Skin of body (tissue), 2 donors: ENCODE results near the gene SLIT1. TPM values are rescaled to one million over a fixed set of nuclear protein-coding genes. Genes with fewer than 3 reads are reported as not detected.

Source experiments
- DNase-seq: peaks from one replicate; lab custom pipeline; 2025; lab: John Stamatoyannopoulos, UW
- total RNA-seq: library from RNA; depleted of rRNA; stranded (reverse); fragments of >200 nt; gene quantifications from one replicate; pipeline ENCODE4 v1.2.3, GENCODE V29; 2014

The SLIT1 gene
- total RNA-seq, 1 donor from 2014 or later = 0.59 TPM

DNA sequence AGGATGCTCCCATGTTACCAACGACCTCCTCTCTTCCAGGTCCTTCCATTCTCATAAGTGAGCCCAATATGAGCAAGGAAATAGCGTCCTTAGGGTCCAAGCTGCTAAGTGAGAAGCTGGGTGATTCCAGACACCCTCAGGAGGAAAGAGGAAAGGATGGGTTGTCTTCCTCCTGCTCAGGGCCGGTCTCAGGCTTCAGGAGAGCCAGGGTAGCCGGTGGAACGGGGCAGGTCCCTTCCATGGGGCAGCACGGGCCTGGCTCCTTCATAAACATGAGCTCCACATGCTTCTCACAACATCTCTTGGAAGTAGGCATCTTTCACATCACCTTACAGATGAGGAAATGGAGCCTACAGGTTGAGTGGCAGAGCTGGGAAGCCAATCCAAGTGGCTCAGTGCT, 12.7 kb downstream of the SLIT1 start:
- DNase-seq = no peak

DNA sequence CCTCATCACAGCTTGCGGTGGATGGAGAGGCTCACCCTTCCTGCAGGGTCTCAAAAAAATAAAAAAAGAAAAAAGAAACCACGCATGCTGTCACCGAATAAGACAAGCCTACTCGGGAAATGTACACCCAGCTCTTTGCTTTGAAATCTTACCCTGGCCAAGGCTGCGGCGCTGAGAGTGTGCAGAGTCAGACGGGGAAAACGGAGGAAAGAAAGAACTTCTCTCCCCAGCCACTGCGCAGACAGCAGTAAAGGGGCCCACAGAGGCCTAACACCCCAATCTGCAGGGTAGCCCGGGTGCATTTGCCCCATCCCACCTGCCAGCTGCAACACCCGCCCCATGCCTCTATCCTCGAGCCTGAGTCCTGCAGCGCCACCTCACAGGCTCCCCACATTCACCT, 14.8 kb downstream of the SLIT1 start:
- DNase-seq = no peak

DNA sequence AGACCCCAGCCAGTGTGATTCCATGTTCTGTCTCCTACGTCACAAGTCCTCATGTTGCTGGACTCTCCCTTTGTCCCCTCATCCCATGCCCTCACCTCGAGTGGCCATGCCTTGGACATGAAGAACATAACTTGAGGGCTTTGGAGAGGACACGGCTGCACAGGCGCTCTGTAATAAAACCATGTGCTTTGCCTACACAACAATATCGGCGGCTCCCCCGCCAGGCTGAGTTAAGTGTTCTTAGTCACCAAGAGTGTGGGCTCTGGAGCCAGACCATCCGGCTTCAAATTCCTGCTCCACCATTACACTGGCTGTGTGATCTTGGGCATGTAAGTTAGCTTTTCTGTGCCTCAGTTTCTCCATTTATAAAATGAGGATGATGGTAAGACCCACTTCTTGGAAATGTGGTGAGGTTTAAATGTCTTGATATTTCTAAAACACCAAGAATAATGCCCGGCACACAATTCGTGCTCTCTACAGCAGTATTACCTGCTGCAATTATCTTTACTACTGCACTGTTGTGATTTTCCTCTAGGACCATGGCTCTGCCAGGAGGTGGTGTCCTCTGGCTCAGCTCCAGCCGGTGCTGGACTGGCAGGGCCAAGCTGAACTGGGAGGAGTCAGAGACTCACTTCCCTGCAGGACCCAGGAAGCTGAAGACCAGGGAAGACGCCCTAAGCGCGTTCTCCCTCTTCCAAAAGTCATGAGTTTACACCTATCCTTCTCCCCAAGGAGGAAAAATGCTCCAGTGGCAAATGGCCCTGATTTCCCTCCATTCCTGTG, 15.7 kb downstream of the SLIT1 start:
- no peak for DNase-seq

DNA sequence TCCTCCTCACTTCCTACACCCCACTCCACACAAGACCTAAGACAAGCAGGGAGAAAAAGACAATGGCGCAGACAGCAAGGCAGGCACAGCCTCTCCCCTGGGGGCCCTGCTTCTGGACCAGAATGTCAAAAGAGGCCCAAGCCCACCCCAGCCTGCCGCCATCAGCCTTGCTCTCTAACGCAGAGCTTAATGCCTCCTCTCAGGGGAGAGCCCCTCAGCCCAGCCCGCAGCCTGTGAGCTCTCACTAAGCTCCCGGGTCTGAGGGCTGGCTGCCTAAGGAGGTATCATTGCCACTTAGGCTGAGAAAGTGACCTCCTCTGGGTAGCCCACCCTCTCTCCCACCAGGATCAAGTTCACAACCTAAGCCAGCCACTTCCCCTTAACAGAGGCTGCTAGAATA, 16.7 kb downstream of the SLIT1 start:
- DNase-seq = no peak

DNA sequence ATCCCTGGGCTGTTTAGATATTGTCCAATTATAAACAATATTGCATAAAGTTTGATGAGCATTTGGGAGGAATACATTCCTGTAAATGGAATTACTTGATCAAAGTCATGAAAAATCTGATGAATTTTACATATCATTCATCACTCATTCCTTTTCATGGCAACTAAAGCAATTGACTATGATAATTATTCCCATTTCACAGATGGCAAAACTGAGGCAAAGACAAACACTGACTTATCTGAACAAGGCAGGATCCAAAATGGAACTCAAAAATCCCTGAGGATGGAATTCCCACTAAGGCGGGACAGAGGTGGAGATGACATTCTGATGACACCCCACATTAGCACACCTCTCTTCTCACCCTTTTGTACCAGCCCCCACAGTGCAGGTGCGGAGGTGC, 17.1 kb downstream of the SLIT1 start:
- no peak for DNase-seq

DNA sequence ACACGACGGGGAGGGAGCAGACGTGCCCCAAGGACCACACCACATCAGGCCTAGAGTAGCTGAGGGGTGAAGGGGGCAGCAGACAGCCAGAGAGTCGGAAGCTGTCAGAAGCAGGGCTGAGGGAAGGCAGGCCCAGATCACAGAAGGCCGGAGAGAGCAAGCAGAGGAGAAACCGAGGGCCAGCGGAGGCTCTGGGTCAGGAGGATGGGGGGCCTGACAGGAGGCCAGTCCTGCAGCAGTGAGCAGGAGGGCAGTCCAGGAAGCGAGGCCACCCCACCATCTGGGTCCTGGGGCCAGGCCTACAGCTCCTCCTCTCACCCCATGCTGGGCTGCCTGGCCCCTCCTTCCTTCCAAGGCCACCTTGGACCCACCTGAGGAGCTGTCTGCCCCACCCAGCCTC, 20.3 kb downstream of the SLIT1 start:
- no peak for DNase-seq

- no peak for DNase-seq
Measured at GRCh38 chr10:97163781-97164501, 21.8 kb downstream of the SLIT1 start.

GRCh38 chr10:97163181-97163580, 22.6 kb downstream of the SLIT1 start:
- DNase-seq = no peak

- DNase-seq = no peak
Measured at GRCh38 chr10:97159646-97160305, 26.0 kb downstream of the SLIT1 start.

DNA sequence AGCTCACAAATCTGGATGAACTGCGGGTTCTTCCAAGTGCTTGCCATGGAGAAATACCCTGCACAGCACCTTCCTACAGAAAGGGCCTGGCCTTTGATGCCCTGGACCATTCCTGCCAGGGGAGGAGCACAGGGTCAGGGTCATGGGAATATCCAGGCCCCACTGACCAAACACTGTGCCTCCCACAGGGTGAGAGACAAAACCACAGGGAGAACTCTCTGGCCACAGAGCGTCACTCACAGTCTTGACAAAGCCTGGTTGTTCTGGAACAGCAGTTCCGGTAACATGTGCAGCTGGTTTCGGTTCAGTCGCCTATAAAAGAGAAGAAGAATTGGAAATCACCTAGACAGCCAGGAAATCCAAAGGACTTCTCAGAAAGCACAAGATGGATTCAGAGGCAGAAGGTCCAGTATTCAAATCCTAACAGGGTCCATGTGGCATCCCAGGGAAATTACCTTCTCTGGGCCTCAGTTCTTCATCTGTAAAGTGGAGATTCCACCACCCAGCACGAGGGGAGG, 28.1 kb downstream of the SLIT1 start:
- DNase-seq = no peak

DNA sequence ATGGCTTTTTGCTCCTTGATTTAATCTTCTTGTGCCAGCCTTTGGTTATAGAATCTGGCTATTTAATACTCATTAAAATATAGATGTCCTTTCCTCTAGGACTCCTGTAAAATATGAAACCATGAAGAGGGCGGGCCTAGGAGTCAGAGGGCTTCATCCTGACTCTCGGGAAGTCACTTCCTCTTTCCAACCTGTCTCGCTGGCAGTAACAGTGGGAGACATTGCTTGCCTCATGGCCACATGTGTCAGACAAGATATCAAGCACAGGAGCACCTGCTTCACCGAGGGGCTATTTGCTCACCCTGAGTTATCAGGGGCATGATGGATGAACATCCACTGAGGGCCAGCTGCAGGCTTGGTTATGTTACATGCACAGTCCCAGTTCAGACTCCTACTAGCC, 31.0 kb downstream of the SLIT1 start:
- no peak for DNase-seq

DNA sequence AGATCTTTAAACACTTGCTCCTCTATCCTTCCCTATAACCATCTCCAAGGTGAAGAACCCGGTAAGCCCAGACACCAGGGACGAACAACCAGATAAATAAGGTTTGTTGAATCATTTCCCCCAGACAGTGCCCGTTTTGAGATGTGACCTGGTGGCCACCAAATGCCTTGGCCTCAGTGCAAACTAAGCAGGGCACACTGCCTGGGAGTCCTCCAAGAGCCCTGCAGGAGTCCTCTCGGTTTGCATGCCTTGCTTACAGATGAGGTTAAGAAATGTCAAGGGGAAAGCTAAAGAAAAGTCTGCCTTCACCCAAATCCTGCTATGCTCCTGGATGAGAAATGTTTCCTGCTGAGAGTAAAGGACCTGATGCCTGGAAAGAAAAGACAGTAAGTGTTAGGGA, 31.6 kb downstream of the SLIT1 start:
- DNase-seq = no peak

GRCh38 chr10:97153270-97153850, 32.4 kb downstream of the SLIT1 start:
- peak; percentile 5 for DNase-seq

GRCh38 chr10:97151307-97151914, 34.3 kb downstream of the SLIT1 start:
- DNase-seq = no peak

- no peak for DNase-seq
Measured at GRCh38 chr10:97150616-97151015, 35.1 kb downstream of the SLIT1 start.

DNA sequence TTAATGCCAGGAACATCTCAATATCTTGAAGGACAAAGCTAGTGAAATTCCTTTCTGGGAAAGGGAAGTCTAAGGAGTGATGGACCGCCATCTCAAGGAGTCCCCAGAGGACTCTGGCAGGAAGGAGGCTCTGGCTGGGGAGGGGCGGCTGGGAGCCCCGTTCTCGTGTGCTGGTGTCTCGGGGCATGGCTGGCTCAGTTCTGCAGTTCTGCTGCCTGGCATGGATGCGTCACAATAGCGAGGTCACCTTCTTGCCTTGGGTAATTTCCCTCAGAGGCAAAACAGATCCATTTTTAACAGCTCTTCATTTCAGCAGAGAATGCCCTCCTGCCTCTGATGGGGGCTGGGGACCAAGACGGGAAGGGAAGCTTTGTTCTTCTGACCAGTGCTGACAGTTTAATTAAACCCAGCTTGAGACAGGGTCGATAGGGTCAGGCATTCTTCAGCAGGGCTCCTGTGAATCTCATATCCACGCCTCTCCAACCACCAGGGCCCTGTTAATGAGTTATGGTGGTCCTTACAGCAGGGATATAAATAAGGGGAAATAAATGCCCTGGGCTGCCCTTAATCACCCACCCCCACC, 35.7 kb downstream of the SLIT1 start:
- no peak for DNase-seq

DNA sequence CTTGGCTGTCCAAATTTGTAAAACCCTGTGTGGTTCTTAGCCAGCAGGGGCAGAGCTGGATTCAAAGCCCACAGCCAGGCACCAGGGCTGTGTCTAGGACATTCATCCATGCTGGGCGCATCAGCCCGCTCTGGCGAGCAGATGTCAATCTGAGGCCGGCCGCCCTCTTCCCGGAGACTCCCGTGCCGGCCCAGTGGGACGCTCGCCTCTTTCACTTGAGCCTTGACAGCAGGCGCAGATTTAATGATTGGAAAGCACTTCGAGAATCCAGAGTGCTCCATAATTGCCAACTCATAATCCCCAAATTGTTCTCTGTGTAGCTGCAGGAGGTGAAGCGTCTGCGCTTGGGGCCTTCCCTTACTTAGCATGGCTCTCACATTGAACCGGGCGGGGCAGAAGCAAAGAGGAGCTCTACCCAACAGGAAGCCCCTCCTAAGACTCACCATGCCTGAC, 36.7 kb downstream of the SLIT1 start:
- DNase-seq = no peak

GRCh38 chr10:97144297-97144696, 41.5 kb downstream of the SLIT1 start:
- no peak for DNase-seq

GRCh38 chr10:97142834-97143233, 42.9 kb downstream of the SLIT1 start:
- peak; percentile 7 for DNase-seq

- peak; percentile 55 for DNase-seq
Measured at GRCh38 chr10:97140902-97141745, 44.6 kb downstream of the SLIT1 start.
